MM.1S (cell line): Measurements from ENCODE around the gene CLTCL1.

Source experiments
- EZH2 ChIP-seq: fragments of 300-600 bp; sonication (generic); optimal IDR thresholded peaks from 2 replicates; pipeline ENCODE3; 2017; ENCODE audit warnings: low read depth, mild to moderate bottlenecking, antibody characterized with exemption, low read length, mixed read lengths
- TF ChIP-seq, protein P1 (sequence below): fragments of 300-600 bp; sonication (generic); IDR thresholded peaks from 2 replicates; pipeline ENCODE4 v1.5.1; 2016; ENCODE audit warnings: antibody characterized with exemption, low read length, mixed read lengths

DNA sequence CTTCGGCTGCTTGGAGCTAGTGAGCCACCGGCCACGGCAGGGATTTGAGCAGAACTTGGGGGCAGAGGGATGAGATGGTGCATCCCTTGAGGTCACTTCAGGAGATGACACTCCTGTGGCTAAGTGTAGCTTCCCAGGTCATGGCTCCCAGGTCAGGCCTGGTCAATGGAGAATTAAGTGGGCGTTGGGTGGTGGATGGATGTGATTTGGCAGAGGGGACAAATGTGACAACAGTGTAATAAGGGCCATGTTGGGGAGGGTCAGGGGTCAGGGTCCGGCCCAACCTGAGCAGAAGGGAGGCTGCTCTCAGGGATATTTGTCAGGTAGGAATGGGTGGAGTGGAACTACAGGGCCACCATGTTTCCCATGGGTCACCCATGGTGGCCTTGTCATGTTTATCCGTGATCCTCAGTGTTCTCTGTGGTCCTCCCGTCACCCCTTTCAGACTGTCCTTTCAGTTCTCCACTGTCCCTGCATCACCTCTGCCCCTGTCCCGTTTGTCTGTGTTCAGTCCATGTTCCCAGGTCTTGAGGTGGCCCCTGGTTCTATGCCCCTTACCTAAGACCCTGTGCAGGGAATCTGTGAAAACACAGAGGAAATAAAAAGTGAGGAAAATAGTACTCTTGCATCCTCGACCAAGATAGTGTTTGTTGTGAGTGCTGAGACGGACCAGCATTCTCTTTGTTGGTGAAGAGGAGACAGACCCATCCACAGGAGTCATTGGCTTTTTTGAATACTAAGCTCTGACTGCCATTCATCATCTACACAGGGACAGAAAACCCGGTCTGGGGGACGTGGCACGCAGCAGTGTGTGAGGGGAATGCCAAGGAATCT is 119.1 kb downstream of the CLTCL1 start:
- TF ChIP-seq, protein P1, sequence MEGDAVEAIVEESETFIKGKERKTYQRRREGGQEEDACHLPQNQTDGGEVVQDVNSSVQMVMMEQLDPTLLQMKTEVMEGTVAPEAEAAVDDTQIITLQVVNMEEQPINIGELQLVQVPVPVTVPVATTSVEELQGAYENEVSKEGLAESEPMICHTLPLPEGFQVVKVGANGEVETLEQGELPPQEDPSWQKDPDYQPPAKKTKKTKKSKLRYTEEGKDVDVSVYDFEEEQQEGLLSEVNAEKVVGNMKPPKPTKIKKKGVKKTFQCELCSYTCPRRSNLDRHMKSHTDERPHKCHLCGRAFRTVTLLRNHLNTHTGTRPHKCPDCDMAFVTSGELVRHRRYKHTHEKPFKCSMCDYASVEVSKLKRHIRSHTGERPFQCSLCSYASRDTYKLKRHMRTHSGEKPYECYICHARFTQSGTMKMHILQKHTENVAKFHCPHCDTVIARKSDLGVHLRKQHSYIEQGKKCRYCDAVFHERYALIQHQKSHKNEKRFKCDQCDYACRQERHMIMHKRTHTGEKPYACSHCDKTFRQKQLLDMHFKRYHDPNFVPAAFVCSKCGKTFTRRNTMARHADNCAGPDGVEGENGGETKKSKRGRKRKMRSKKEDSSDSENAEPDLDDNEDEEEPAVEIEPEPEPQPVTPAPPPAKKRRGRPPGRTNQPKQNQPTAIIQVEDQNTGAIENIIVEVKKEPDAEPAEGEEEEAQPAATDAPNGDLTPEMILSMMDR: no peak
- no peak for TF ChIP-seq EZH2
